GM18507 (cell line): ENCODE data around the gene TMBIM4.
A peak's percentile ranks its signal among the peaks of the same experiment; 100 is the strongest.

ENCODE experiments used
- DNase-seq: peaks from one replicate; pipeline ENCODE4 v3.0.0; 2011; ENCODE audit warnings: low read depth; ENCODE audit not compliant: insufficient read length; ENCODE audit errors: extremely low spot score
- FAIRE-seq: peaks from 2 replicates; lab custom pipeline; 2011; peaks lifted over from hg19 to GRCh38; lab: Jason Lieb, UNC

The TMBIM4 gene

DNA sequence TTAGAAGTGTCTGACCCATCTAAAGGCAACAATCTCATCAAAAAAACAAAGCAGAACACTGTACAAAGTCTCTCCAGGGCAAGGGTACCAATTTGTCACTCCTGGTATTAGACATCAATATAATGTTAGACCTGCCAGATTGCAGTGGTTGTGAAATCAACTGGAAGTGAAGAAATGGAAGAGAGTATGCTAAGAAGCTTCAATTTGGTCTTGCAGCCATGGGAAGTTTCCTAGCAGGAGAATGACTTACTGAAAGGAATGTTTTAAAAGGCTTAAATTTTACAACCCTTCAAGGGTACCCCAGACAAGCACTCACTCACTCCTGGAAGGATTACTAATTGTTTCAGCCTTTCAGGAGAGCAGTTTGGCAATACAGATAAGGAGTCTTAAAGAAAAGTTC, 58.2 kb downstream of the TMBIM4 start:
- DNase-seq (no peak), FAIRE-seq (no peak)

DNA sequence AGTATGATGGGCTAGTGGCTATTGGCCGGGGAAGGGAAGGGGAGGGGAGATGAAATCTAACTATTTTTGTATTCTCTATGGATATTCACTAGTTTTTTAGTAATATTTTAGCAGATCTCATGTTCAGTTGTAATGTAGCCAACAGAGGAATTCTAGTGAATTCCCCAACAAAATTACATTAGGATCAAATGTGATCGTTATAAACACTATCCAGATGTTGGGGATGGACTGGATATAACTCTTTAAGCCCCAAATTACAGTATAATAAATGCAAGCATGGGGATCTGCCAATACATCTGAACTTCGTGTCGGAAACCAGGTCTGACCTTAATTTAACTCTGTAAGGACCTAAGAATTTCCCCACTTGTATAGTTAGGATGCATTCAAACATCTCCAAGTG, 60.7 kb downstream of the TMBIM4 start:
- FAIRE-seq: no peak
- no peak for DNase-seq

DNA sequence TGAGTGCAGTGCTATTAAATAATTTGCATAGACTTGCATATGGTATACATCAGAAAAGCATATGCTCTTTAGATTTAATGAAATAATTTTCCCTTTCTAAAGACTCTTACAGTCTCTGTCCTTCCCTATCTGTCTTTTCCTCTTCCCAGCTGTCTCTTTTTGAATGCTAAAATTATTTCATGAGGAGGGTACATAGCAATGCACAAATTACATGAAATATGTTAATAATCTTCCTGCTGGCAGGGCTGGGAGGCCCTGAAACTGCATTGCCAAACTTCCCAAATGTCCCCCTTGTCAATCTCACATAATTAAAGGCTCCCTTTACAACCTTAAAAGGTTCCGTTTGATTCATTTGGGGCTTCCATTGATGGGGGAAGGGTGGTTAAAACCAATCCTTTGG, 61.4 kb downstream of the TMBIM4 start:
- DNase-seq (no peak), FAIRE-seq (no peak)

DNA sequence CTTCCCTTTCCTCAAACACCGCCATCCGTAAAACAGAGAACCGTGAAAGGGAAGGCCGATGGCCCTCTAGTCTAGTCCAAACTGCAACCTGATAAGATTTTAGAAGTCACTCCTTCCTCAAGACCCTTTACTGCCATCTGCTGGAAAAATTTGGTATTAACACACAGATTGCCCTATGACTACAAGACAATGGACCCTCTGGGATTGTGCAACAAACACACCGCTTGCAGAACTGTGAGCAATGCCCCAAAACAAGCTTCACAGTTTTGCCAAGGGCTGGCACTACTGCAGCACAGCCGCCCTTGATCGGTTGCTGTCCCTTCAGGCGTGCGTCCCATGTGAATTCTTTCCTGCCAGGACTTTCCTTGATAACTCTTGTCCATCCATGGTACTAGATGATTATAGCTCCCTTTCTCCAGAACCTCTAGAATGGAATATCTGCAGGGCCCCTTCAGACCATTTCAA, 62.3 kb downstream of the TMBIM4 start:
- DNase-seq: peak; percentile 23
- FAIRE-seq: peak; percentile 95

DNA sequence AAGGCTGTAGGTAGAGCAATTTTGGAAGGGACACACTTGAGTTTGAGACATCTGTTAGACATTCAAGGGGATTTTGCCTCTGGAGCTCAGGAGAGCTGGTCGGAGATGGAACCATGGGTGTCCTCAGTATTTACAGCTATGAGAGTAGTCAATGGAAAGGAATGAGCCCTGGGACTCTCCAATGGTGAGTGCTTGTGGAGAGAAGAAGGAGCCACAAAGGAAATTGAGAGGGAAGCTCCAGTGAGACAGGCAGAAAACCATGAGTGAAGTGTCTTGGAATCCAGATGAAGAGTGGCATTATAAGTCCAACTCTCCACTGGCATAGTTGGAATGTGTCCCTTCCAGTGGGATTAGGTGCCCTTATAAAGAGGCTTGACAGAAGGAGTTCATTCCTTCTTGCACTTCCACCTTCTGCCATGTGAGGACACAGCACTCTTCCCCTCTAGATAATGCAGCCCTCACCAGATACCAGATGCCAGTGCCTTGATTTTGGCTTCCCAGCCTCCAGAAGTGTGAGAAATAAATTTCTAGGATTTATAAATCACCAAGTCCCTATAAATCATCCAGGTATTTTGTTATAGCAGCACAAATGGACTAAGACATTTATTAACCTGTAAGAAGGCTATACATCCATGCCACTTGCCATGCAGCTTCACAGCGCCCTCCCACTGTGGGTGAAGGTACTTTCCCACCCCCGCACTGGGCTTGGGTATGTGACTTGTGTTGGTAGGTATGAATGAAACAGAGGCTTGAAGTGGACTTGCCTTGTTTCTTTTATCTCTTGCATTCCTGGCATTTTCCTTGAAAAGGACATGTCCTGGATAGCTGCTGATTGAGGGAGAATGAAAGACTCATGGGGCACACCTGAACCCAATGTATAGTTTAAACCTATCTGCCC, 66.5 kb downstream of the TMBIM4 start:
- DNase-seq (no peak), FAIRE-seq (no peak)

DNA sequence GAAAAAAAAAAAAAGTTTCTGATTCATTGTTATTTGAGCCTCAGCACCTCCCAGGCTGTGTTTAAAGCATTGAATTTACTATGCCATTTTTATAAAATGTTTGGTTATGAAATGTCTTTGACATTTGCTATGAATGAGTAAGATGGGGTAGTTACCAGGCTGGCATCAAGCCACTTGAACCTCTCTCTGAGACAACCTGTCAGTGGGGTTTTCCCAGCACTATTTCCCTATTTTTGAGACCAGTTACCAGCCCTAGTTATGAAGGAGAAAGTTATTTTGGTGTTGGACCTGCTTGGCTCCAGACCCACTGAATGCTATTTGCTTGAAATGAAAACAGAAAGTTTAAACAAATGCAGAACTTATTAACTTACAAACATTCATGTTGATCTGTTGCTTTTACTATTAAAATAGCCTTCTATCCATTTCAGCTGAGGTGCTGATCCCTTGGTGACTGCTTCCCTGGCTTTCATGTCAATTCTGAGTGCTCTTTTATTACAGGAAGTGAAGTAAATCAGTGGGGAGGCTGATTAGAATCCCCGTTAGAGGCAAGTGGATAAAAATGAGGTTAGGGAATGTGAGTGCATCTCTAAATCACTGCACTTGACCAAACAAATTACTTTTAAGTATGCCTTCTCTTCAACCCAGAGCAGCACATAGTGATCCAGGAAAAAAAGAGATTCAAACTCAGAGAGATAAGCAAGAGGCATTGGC, 77.1 kb downstream of the TMBIM4 start:
- DNase-seq (no peak), FAIRE-seq (no peak)

DNA sequence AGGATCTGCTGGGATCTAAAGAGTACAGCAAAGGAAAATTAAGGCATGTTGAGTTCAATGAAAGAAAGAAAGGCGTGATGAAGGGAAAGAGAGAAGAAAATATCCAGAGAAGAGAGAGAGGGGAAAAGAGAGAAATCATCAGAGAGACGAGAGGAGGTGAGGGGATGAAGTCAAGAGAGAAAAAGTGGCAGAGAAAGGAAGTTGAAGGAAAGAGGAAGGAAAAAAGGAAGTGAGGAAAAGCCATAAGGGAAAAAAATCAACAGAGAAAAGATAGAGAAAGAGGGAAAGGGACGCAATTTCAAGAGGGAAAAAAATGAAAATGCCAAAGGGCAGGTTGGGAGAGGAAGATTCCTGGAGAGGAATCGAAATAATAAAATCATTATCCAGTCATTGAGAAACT, 79.6 kb downstream of the TMBIM4 start:
- FAIRE-seq (no peak), DNase-seq (no peak)

DNA sequence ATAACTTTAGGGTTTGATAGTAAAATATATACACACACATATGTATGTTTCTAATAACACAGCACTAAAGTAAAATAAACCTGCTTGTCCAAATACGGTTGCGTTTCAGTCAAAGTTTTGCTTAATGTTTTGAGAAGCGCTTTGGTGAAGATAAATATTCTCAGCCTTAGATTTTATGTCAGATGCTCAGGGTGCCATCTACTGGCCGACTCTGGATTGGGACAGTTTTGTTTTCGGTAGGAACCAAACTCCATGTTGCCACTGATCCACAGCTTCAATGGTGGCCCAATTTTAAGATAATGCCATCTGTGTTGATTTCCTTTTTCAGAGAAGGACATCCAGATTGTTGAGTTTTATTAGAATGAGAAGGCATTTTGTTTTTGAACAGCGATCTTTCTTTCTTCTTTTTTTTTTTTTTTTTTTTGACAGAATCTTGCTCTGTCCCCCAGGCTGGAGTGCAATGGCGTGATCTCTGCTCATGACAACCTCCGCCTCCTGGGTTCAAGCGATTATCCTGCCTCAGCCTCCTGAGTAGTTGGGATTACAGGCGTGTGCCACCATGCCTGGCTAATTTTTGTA, 82.3 kb downstream of the TMBIM4 start:
- FAIRE-seq (peak; percentile 89), DNase-seq (no peak)

DNA sequence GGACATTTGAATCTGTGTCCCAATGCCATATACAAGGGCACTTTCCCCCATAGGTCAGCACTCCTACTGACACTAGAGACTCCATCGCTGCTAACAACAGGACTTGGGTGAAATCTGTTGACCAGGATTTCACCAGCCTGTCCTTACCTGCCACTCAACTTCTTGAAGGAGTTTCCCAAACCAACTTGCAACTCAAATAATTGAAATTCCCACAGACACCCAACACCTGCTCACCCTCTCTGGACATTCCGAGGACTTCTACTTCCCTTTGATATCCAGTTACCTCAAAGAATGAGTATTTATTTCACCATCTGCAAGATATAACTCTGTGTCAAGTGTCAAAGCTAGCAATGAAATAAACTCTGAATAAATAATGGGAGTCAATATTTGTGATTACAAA, 83.8 kb downstream of the TMBIM4 start:
- FAIRE-seq: no peak
- DNase-seq: no peak
